Spleen (tissue), 11 donors: ENCODE results near the gene SLC39A11. TPM values are rescaled to one million over a fixed set of nuclear protein-coding genes. Genes with fewer than 3 reads are reported as not detected.

Source experiments
- DNase-seq: peaks from one replicate; pipeline ENCODE4 v3.0.0-alpha.2; 2020
- H3K27ac ChIP-seq, 8 donors: fragments of 200-600 bp; sonication (generic) in 7 of 8; 1 replicate in 4 of 8; 2 replicates in 4 of 8; pipeline versions ENCODE4 v1.5.0 to v1.8.0; 2016 to 2021; ENCODE audit warnings: inconsistent platforms in 4 of 8, mild to moderate bottlenecking in 4 of 8, moderate library complexity in 1 of 8
- H3K27me3 ChIP-seq, 7 donors: fragments of 200-600 bp; sonication (generic) in 6 of 7; replicated peaks in 1 of 7; 1 replicate in 4 of 7; 2 replicates in 3 of 7; pipeline versions ENCODE4 v1.5.0 to v1.8.0; 2016 to 2021; ENCODE audit warnings: inconsistent platforms in 3 of 7, mild to moderate bottlenecking in 1 of 7
- H3K36me3 ChIP-seq, 6 donors: fragments of 200-600 bp; sonication (generic) in 5 of 6; 1 replicate in 4 of 6; 2 replicates in 2 of 6; pipeline versions ENCODE4 v1.5.0 to v1.8.0; 2016 to 2021; ENCODE audit warnings: inconsistent platforms in 2 of 6
- H3K4me1 ChIP-seq, 6 donors: fragments of 200-600 bp; sonication (generic) in 5 of 6; 1 replicate in 3 of 6; 2 replicates in 3 of 6; pipeline versions ENCODE4 v1.5.0 to v1.8.0; 2016 to 2021; ENCODE audit warnings: inconsistent platforms in 3 of 6
- H3K4me3 ChIP-seq, 8 donors: fragments of 200-600 bp; sonication (generic) in 7 of 8; 1 replicate in 4 of 8; 2 replicates in 4 of 8; pipeline versions ENCODE4 v1.5.0 to v1.8.0; 2016 to 2021; ENCODE audit warnings: inconsistent platforms in 4 of 8, mild to moderate bottlenecking in 4 of 8, moderate library complexity in 2 of 8
- H3K9me3 ChIP-seq, 8 donors: fragments of 200-600 bp; sonication (generic) in 7 of 8; 1 replicate in 4 of 8; 2 replicates in 4 of 8; pipeline versions ENCODE4 v1.5.0 to v1.8.0; 2016 to 2021; ENCODE audit warnings: inconsistent platforms in 4 of 8
- CTCF ChIP-seq, 11 experiments: fragments of 200-600 bp in 7 of 11; fragments of 450-650 bp in 4 of 11; sonication (generic) in 4 of 11; IDR thresholded peaks in 8 of 11; conservative IDR thresholded peaks in 3 of 11; 1 replicate in 7 of 11; 2 replicates in 4 of 11; pipeline versions ENCODE4 v1.4.0 to v1.8.0; 2016 to 2021; ENCODE audit warnings: antibody characterized with exemption in 11 of 11, inconsistent platforms in 4 of 11, mild to moderate bottlenecking in 1 of 11
- POLR2A ChIP-seq, 3 donors: fragments of 450-650 bp; IDR thresholded peaks; one replicate each; pipeline ENCODE4 v1.5.1; 2017; ENCODE audit warnings: antibody characterized with exemption in 3 of 3, mild to moderate bottlenecking in 1 of 3
- POLR2AphosphoS5 ChIP-seq, 3 donors: sonication (generic); formaldehyde crosslinking; IDR thresholded peaks; one replicate each; pipeline ENCODE4 v1.5.1; 2017; ENCODE audit warnings: antibody characterized with exemption in 3 of 3
- WGBS, 5 donors: extraction: QIAGEN DNeasy Blood & Tissue Kit in 3 of 5; methylation state at CpG; one replicate each; pipeline versions ENCODE4 v1.1.5 to v1.1.7; 2013 to 2018; 5-methylcytosine and 5-hydroxymethylcytosine counted together
- intact Hi-C: fragments of 100-400 bp; cut with DNase I; formaldehyde crosslinking; loops from one replicate; pipeline ENCODE4 v1.15.0; 2023; ENCODE audit warnings: low total_unique reads
- polyA plus RNA-seq, 3 donors: library from polyadenylated mRNA; stranded (reverse); fragments of 200-250 nt; gene quantifications; one replicate each; pipeline ENCODE4 v1.2.1, GENCODE V29; 2013
- total RNA-seq, 7 donors: library from RNA; depleted of rRNA in 3 of 7; stranded (reverse); fragments of >200 nt in 3 of 7; fragmentation: NEBNext Ultra II Directional in 4 of 7; extraction: Animal tissue kit (Norgen Biotek cat#: 25700) in 4 of 7; gene quantifications; one replicate each; pipeline versions ENCODE4 v1.1.0 to v1.2.1, GENCODE V29; 2016 to 2021
- donor health status: healthy with polysubstance abuse.
- donor health status: DM: no; HTN: no; CAD: no; lungs with moderate emphysema.
- donor health status: DM: no; HTN: no; CAD: no.
- donor health status: Bipolar disorder and iron deficiency.
- donor health status: healthy.
- donor health status: DM: no; HTN: no; CAD: no.
- donor health status: DM: yes; HTN: yes; CAD: no.

Gene SLC39A11
- total and polyA plus RNA-seq, 10 donors: 4.1 to 45.2 (median 27.8) TPM

GRCh38 chr17:72743037-72743467 lies 349.4 kb downstream of the SLC39A11 start:
- no peak for DNase-seq
- TF ChIP-seq CTCF (IDR thresholded peaks at IDR 0.05 in 8 of 11, conservative IDR thresholded peaks at IDR 0.05 in 3 of 11) (no peak), POLR2AphosphoS5 (IDR thresholded peaks at IDR 0.05) (no peak), POLR2A (IDR thresholded peaks at IDR 0.05) (no peak)

GRCh38 chr17:72737151-72737690 lies 355.3 kb downstream of the SLC39A11 start:
- Histone ChIP-seq H3K27me3 (no peaks in the 10 kb centered on the region), H3K4me1 (no peaks in the 10 kb centered on the region), H3K27ac (no peak overlapping the region), H3K36me3 (peaks cover 0 to 79% (median 11%) of the 10 kb centered on the region in 6 donors), H3K4me3 (no peak overlapping the region), H3K9me3 (no peaks in the 10 kb centered on the region)
- no peak for TF ChIP-seq POLR2AphosphoS5 (IDR thresholded peaks at IDR 0.05)
- TF ChIP-seq CTCF (IDR thresholded peaks at IDR 0.05 in 8 of 11, conservative IDR thresholded peaks at IDR 0.05 in 3 of 11): no peak
- TF ChIP-seq POLR2A (IDR thresholded peaks at IDR 0.05): no peak
- no peak for DNase-seq
- WGBS, 5 donors: 92 to 98% (median 97%) methylated on average over 4 of the region's 4 CpGs
- intact Hi-C loops: no loop called here

More at GRCh38 chr17:72743037-72743467, 349.4 kb downstream of the SLC39A11 start:
- H3K36me3 ChIP-seq: peaks cover 0 to 31% (median 0%) of the 10 kb centered on the region in 6 donors
- no peaks in the 10 kb centered on the region for H3K27me3 ChIP-seq
- no peaks in the 10 kb centered on the region for H3K4me1 ChIP-seq
- no peaks in the 10 kb centered on the region for H3K9me3 ChIP-seq
- WGBS, 5 donors: 78 to 97% (median 88%) methylated on average over 4 of the region's 4 CpGs
- H3K4me3 ChIP-seq: no peak overlapping the region
- no peak overlapping the region for H3K27ac ChIP-seq
- intact Hi-C loops: no loop called here

DNA sequence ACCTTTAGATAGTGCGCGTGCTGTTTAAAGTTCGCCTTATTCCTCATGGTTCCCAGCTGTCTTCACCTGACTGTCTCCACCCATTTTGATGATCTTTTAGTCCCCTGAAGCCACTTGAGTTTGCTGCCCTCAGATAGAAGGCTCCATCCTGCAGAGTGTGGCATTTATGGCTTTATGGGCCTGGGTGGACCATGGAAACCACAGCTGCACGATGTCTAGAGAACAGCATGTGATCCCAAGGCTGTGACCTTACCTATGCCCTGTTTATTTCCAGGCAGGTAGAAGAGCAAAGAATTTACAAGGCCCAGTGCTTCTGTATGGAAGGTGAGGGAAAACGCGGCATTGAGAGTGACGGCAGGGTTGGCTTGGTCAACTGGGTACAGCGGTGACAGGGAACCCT lies 356.9 kb downstream of the SLC39A11 start:
- no peak for TF ChIP-seq POLR2AphosphoS5 (IDR thresholded peaks at IDR 0.05)
- no peak for TF ChIP-seq CTCF (IDR thresholded peaks at IDR 0.05 in 8 of 11, conservative IDR thresholded peaks at IDR 0.05 in 3 of 11)
- TF ChIP-seq POLR2A (IDR thresholded peaks at IDR 0.05): no peak

GRCh38 chr17:72735048-72735447 lies 357.4 kb downstream of the SLC39A11 start:
- Histone ChIP-seq H3K4me1 (no peaks in the 10 kb centered on the region), H3K27me3 (no peaks in the 10 kb centered on the region), H3K4me3 (no peak overlapping the region), H3K27ac (no peak overlapping the region), H3K36me3 (peaks cover 0 to 72% (median 11%) of the 10 kb centered on the region in 6 donors), H3K9me3 (no peaks in the 10 kb centered on the region)
- no peak for DNase-seq
- TF ChIP-seq POLR2A (IDR thresholded peaks at IDR 0.05) (no peak), POLR2AphosphoS5 (IDR thresholded peaks at IDR 0.05) (no peak), CTCF (IDR thresholded peaks at IDR 0.05 in 8 of 11, conservative IDR thresholded peaks at IDR 0.05 in 3 of 11) (no peak)
- 93 to 96% (median 95%) methylated on average over 10 of the region's 10 CpGs for WGBS, 5 donors
- intact Hi-C loops: no loop called here

More for the DNA sequence above, 356.9 kb downstream of the SLC39A11 start:
- 94 to 99% (median 96%) methylated on average over 8 of the region's 8 CpGs for WGBS, 5 donors
- H3K27me3 ChIP-seq: no peaks in the 10 kb centered on the region
- H3K9me3 ChIP-seq: no peaks in the 10 kb centered on the region
- H3K36me3 ChIP-seq: peaks cover 0 to 72% (median 11%) of the 10 kb centered on the region in 6 donors
- H3K4me1 ChIP-seq: no peaks in the 10 kb centered on the region
- H3K4me3 ChIP-seq: no peak overlapping the region
- intact Hi-C loops: no loop called here
- H3K27ac ChIP-seq: no peak overlapping the region
- no peak for DNase-seq
